Inflammatory macrophage treated with lipopolysaccharide for 4 hours (primary cell): Measurements from ENCODE around the gene TMEM132A.
A peak's percentile ranks its signal among the peaks of the same experiment; 100 is the strongest.
"Not testable (repeated sequence)": the region's sequence is repeated elsewhere in the genome, so short reads cannot be mapped to it uniquely, and the experiment has no call there.

Experiments
- DNase-seq: peaks from one replicate; pipeline ENCODE4 v3.0.0-alpha.2; 2020

Gene TMEM132A

GRCh38 chr11:60968223-60968622 lies 44.0 kb downstream of the TMEM132A start:
- DNase-seq = no peak

- peak; percentile 58 for DNase-seq
These were observed 46.1 kb downstream of the TMEM132A start for GRCh38 chr11:60970369-60970774.

- no peak for DNase-seq
These were observed 46.6 kb downstream of the TMEM132A start for GRCh38 chr11:60970890-60971289.

- DNase-seq = no peak
These were observed 47.3 kb downstream of the TMEM132A start, which contains the start of gene CD6 for GRCh38 chr11:60971520-60971919. Gene CD6 (plus strand): TSS chr11:60971680. CDS start chr11:60971866, 186 bp downstream.

GRCh38 chr11:60972182-60973030 lies 48.1 kb downstream of the TMEM132A start:
- DNase-seq = no peak

- DNase-seq = no peak
These were observed 49.4 kb downstream of the TMEM132A start for GRCh38 chr11:60973699-60974098.

- not testable (repeated sequence) for DNase-seq
These were observed 50.1 kb downstream of the TMEM132A start for GRCh38 chr11:60974316-60974715.

- DNase-seq = no peak
These were observed 50.5 kb downstream of the TMEM132A start for GRCh38 chr11:60974726-60975125.

- DNase-seq = no peak
These were observed 53.0 kb downstream of the TMEM132A start for GRCh38 chr11:60977224-60977623.

- DNase-seq = peak; percentile 27
These were observed 53.6 kb downstream of the TMEM132A start for GRCh38 chr11:60977836-60978235.

GRCh38 chr11:60978546-60979380 lies 54.5 kb downstream of the TMEM132A start:
- DNase-seq = peak; percentile 94

- DNase-seq = no peak
These were observed 57.3 kb downstream of the TMEM132A start for GRCh38 chr11:60981515-60981914.

GRCh38 chr11:60982184-60982583 lies 57.9 kb downstream of the TMEM132A start:
- no peak for DNase-seq

- DNase-seq = no peak
These were observed 59.9 kb downstream of the TMEM132A start for GRCh38 chr11:60984149-60984548.

- no peak for DNase-seq
These were observed 60.4 kb downstream of the TMEM132A start for GRCh38 chr11:60984636-60985035.

- no peak for DNase-seq
These were observed 61.2 kb downstream of the TMEM132A start for GRCh38 chr11:60985501-60985900.

- DNase-seq = peak; percentile 89
These were observed 62.0 kb downstream of the TMEM132A start for GRCh38 chr11:60985991-60986915.
